Measurements from ENCODE around the gene ADAMTS1.

ADAMTS1 gene

GRCh38 chr21:26844258-26845065, 747 bp downstream of the ADAMTS1 start:
- DNase-seq = peak; percentile 13

GRCh38 chr21:26843933-26844257, 1.3 kb downstream of the ADAMTS1 start:
- no peak for DNase-seq

GRCh38 chr21:26842974-26843932, 2.0 kb downstream of the ADAMTS1 start:
- peak; percentile 11 for DNase-seq

- no peak for DNase-seq
Observed at GRCh38 chr21:26842300-26842699, 2.9 kb downstream of the ADAMTS1 start.

GRCh38 chr21:26840912-26841311, 4.3 kb downstream of the ADAMTS1 start:
- DNase-seq = no peak

GRCh38 chr21:26840201-26840600, 5.0 kb downstream of the ADAMTS1 start:
- DNase-seq = peak; percentile 23

- no peak for DNase-seq
Observed at GRCh38 chr21:26837539-26837938, 7.7 kb downstream of the ADAMTS1 start.

GRCh38 chr21:26836528-26836927, 8.7 kb downstream of the ADAMTS1 start:
- no peak for DNase-seq

- DNase-seq = no peak
Observed at GRCh38 chr21:26835714-26836265, 9.4 kb downstream of the ADAMTS1 start.

GRCh38 chr21:26835027-26835713, 10.0 kb downstream of the ADAMTS1 start:
- no peak for DNase-seq

- DNase-seq = no peak
Observed at GRCh38 chr21:26834181-26834905, 10.9 kb downstream of the ADAMTS1 start.

GRCh38 chr21:26833460-26833939, 11.7 kb downstream of the ADAMTS1 start:
- DNase-seq = no peak

- DNase-seq = no peak
Observed at GRCh38 chr21:26833011-26833410, 12.2 kb downstream of the ADAMTS1 start.

- no peak for DNase-seq
Observed at GRCh38 chr21:26832546-26832945, 12.7 kb downstream of the ADAMTS1 start.

- DNase-seq = no peak
Observed at GRCh38 chr21:26826801-26827200, 18.4 kb downstream of the ADAMTS1 start.

- no peak for DNase-seq
Observed at GRCh38 chr21:26820509-26820908, 24.7 kb downstream of the ADAMTS1 start.

GRCh38 chr21:26819740-26820324, 25.4 kb downstream of the ADAMTS1 start:
- no peak for DNase-seq

GRCh38 chr21:26818906-26819305, 26.3 kb downstream of the ADAMTS1 start:
- DNase-seq = no peak

GRCh38 chr21:26815197-26815596, 30.0 kb downstream of the ADAMTS1 start:
- no peak for DNase-seq

- DNase-seq = no peak
Observed at GRCh38 chr21:26814386-26814785, 30.8 kb downstream of the ADAMTS1 start.

GRCh38 chr21:26813426-26813998, 31.7 kb downstream of the ADAMTS1 start:
- DNase-seq = no peak
